ENCODE measurements around the gene GSAP.

GSAP gene

GRCh38 chr7:77327067-77327931 lies 88.8 kb downstream of the GSAP start:
- no peak for DNase-seq (ENCODE audit: low read depth)

- DNase-seq (ENCODE audit: low read depth): no peak
Measured at GRCh38 chr7:77326131-77326530, 90.0 kb downstream of the GSAP start.

- DNase-seq (ENCODE audit: low read depth): no peak
Measured at GRCh38 chr7:77321300-77321699, 94.8 kb downstream of the GSAP start.

GRCh38 chr7:77320714-77321113 lies 95.4 kb downstream of the GSAP start:
- DNase-seq (ENCODE audit: low read depth): no peak

GRCh38 chr7:77320137-77320536 lies 96.0 kb downstream of the GSAP start:
- no peak for DNase-seq (ENCODE audit: low read depth)

GRCh38 chr7:77318019-77318418 lies 98.1 kb downstream of the GSAP start:
- no peak for DNase-seq (ENCODE audit: low read depth)

GRCh38 chr7:77316219-77316978 lies 99.8 kb downstream of the GSAP start:
- no peak for DNase-seq (ENCODE audit: low read depth)

GRCh38 chr7:77315182-77315591 lies 101.0 kb downstream of the GSAP start:
- no peak for DNase-seq (ENCODE audit: low read depth)

- no peak for DNase-seq (ENCODE audit: low read depth)
Measured at GRCh38 chr7:77313876-77314480, 102.2 kb downstream of the GSAP start.

GRCh38 chr7:77313085-77313484 lies 103.1 kb downstream of the GSAP start:
- no peak for DNase-seq (ENCODE audit: low read depth)

- no peak for DNase-seq (ENCODE audit: low read depth)
Measured at GRCh38 chr7:77310982-77311381, 105.2 kb downstream of the GSAP start.

- no peak for DNase-seq (ENCODE audit: low read depth)
Measured at GRCh38 chr7:77309714-77310220, 106.4 kb downstream of the GSAP start.

GRCh38 chr7:77308792-77309191 lies 107.4 kb downstream of the GSAP start:
- DNase-seq (ENCODE audit: low read depth): no peak

GRCh38 chr7:77306231-77307067 lies 109.7 kb downstream of the GSAP start:
- DNase-seq (ENCODE audit: low read depth): no peak

GRCh38 chr7:77295549-77295948 lies 120.6 kb downstream of the GSAP start:
- no peak for DNase-seq (ENCODE audit: low read depth)

- no peak for DNase-seq (ENCODE audit: low read depth)
Measured at GRCh38 chr7:77293046-77293445, 123.1 kb downstream of the GSAP start.

GRCh38 chr7:77290425-77290824 lies 125.7 kb downstream of the GSAP start:
- no peak for DNase-seq (ENCODE audit: low read depth)

GRCh38 chr7:77289387-77289786 lies 126.8 kb downstream of the GSAP start:
- DNase-seq (ENCODE audit: low read depth): no peak

GRCh38 chr7:77288676-77289320 lies 127.4 kb downstream of the GSAP start:
- no peak for DNase-seq (ENCODE audit: low read depth)

- DNase-seq (ENCODE audit: low read depth): no peak
Measured at GRCh38 chr7:77284616-77285015, 131.5 kb downstream of the GSAP start.

- DNase-seq (ENCODE audit: low read depth): no peak
Measured at GRCh38 chr7:77284005-77284404, 132.1 kb downstream of the GSAP start.
